GM19324 (cell line): ENCODE measurements around the gene MRPL37.
"Not testable (repeated sequence)": the region's sequence is repeated elsewhere in the genome, so short reads cannot be mapped to it uniquely, and the experiment has no call there.

ENCODE experiments used
- ATAC-seq: cut with Tn5 transposase; IDR thresholded peaks from one replicate; pipeline ENCODE4 v1.9.1; 2021; ENCODE audit warnings: mild to moderate bottlenecking, moderate library complexity; ENCODE audit not compliant: unreplicated experiment, low FRiP score

MRPL37 gene

GRCh38 chr1:54218883-54219687, 19.1 kb downstream of the MRPL37 start:
- ATAC-seq, result no peak

- no peak for ATAC-seq
Observed at GRCh38 chr1:54219688-54220003, 19.7 kb downstream of the MRPL37 start.

GRCh38 chr1:54220004-54220811, 20.2 kb downstream of the MRPL37 start:
- ATAC-seq, result no peak

GRCh38 chr1:54221113-54221834, 21.3 kb downstream of the MRPL37 start:
- ATAC-seq, result no peak

GRCh38 chr1:54221867-54222484, 22.0 kb downstream of the MRPL37 start:
- ATAC-seq, result no peak

- no peak for ATAC-seq
Observed at GRCh38 chr1:54222711-54223110, 22.7 kb downstream of the MRPL37 start.

GRCh38 chr1:54223441-54224202, 23.7 kb downstream of the MRPL37 start:
- no peak for ATAC-seq

GRCh38 chr1:54224233-54224632, 24.3 kb downstream of the MRPL37 start:
- ATAC-seq, result no peak

- no peak for ATAC-seq
Observed at GRCh38 chr1:54225378-54225777, 25.4 kb downstream of the MRPL37 start.

GRCh38 chr1:54225986-54226559, 26.1 kb downstream of the MRPL37 start:
- no peak for ATAC-seq

GRCh38 chr1:54227091-54227602, 27.2 kb downstream of the MRPL37 start:
- ATAC-seq, result no peak

GRCh38 chr1:54227891-54228310, 27.9 kb downstream of the MRPL37 start:
- ATAC-seq, result no peak

- no peak for ATAC-seq
Observed at GRCh38 chr1:54228638-54229079, 28.7 kb downstream of the MRPL37 start.

- no peak for ATAC-seq
Observed at GRCh38 chr1:54229281-54229891, 29.4 kb downstream of the MRPL37 start.

- no peak for ATAC-seq
Observed at GRCh38 chr1:54230507-54231339, 30.8 kb downstream of the MRPL37 start.

GRCh38 chr1:54233196-54233595, 33.2 kb downstream of the MRPL37 start:
- ATAC-seq, result not testable (repeated sequence)

- no peak for ATAC-seq
Observed at GRCh38 chr1:54234284-54234683, 34.3 kb downstream of the MRPL37 start.

- no peak for ATAC-seq
Observed at GRCh38 chr1:54237586-54237985, 37.6 kb downstream of the MRPL37 start.
